ENCODE results near the gene MYLIP.
A peak's percentile ranks its signal among the peaks of the same experiment; 100 is the strongest.

MYLIP gene

DNA sequence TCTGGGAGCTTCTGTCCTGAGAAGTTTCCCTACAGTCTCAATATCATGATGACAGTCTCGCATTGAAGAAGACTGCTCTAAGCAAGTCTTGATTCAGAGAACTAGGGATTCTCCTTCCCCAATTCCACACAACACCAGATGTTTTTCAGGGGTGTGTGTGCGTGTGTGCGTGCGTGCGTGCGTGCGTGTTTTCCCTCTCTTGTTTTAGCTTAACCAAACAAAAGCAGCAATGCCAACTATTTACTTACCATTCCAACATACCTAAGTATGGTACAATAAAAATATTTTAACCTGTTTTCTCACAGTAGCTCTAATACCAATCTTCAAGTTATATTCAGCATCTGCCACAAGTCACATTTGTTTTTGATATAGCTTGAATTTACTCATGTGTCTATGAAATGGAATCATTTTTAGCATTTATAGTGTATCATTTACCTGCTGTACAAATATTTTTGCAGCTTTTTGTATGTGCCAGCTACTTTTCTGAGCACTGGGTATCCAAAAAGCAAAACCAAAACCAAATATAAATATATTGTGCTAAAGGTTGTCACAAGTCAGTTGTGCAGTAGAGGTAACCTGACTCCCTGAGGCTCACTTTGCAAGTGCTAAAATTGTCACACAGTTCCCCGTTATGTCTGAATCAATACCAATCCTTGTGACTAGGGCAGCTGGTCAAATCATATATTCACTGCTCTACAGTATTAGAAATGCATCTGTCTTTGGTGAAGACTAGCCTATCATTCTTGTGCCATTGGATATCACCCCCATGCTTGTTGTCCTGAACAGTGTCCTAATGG is 21.7 kb upstream of the MYLIP start:
- TF ChIP-seq, protein P1, sequence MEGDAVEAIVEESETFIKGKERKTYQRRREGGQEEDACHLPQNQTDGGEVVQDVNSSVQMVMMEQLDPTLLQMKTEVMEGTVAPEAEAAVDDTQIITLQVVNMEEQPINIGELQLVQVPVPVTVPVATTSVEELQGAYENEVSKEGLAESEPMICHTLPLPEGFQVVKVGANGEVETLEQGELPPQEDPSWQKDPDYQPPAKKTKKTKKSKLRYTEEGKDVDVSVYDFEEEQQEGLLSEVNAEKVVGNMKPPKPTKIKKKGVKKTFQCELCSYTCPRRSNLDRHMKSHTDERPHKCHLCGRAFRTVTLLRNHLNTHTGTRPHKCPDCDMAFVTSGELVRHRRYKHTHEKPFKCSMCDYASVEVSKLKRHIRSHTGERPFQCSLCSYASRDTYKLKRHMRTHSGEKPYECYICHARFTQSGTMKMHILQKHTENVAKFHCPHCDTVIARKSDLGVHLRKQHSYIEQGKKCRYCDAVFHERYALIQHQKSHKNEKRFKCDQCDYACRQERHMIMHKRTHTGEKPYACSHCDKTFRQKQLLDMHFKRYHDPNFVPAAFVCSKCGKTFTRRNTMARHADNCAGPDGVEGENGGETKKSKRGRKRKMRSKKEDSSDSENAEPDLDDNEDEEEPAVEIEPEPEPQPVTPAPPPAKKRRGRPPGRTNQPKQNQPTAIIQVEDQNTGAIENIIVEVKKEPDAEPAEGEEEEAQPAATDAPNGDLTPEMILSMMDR (IDR thresholded peaks at IDR 0.05): no peak
- Histone ChIP-seq H3K27me3 (no peaks in the 10 kb centered on the region), H3K4me1 (peaks cover 0 to 52% (median 25%) of the 10 kb centered on the region in 4 donors), H3K27ac (peak overlapping the region in 1 of 2 donors; percentile 69), H3K4me3 (no peak overlapping the region), H3K36me3 (no peaks in the 10 kb centered on the region), H3K9me3 (no peaks in the 10 kb centered on the region)
- DNase-seq: no peak
- intact Hi-C loops (cut with DNase I; ENCODE audit: low total_unique reads): no loop called here

DNA sequence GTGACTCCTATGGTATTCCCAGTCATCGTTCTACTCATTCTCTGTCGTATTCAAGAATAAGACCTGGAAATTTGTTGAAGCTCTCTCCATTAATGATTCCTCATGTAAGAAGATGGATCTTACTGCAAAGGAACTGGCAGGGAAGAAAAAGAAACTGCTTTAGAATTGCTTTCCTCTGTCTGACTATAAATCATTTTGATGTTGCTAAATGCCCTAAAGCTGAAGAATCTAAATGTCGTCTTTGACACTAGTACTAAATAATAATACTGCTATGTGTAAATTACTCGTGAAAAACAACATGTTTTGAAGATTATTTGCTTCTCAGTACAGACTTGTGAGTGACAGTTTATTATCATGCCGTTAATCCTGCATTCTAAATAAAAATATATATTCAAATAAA is 20.5 kb upstream of the MYLIP start:
- Histone ChIP-seq H3K27me3 (no peaks in the 10 kb centered on the region), H3K4me3 (no peak overlapping the region), H3K36me3 (no peaks in the 10 kb centered on the region), H3K9me3 (no peaks in the 10 kb centered on the region), H3K27ac (peak overlapping the region; percentile 65 to 69), H3K4me1 (peaks cover 0 to 52% (median 25%) of the 10 kb centered on the region in 4 donors)
- intact Hi-C loops (cut with DNase I; ENCODE audit: low total_unique reads): no loop called here
- no peak for DNase-seq
- TF ChIP-seq, protein P1 (IDR thresholded peaks at IDR 0.05): no peak

DNA sequence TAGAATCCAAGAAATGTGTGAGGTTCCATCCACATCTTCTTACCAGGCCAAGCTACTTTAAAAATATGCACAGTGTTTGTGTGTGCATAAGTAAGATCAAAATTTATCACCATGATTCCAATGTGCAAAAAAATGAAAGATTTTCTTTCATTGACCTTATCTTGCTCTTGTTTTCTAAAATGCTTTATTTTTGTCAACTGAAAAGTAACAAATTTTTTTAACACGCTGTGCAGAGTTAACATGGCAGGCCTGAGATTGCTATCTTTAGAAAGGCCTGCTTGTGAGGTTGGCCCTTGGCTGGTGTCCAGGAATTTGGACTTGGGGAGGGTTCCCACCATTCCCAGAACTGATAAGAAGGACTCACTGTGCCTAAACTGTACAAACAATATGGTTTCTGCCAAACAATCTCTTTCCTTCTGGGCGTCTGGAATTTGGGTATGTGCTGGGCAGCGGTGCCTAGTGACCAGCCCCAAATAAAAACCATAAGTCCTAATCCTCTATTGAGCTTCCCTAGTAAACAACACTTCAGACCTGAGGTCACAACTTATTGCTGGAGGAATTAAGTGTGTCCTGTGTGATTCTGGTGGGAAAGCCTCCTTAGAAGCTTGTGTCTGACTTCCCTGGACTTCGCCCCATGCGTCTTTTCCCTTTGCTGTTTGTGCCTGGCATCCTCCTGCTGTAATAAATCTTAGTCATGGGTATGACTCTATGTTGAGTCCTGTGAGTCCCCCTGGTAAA is 19.8 kb upstream of the MYLIP start:
- intact Hi-C loops (cut with DNase I; ENCODE audit: low total_unique reads): no loop called here
- Histone ChIP-seq H3K9me3 (no peaks in the 10 kb centered on the region), H3K27me3 (no peaks in the 10 kb centered on the region), H3K36me3 (no peaks in the 10 kb centered on the region), H3K27ac (peak overlapping the region; percentile 65 to 69), H3K4me1 (peaks cover 0 to 48% (median 25%) of the 10 kb centered on the region in 4 donors), H3K4me3 (no peak overlapping the region)
- TF ChIP-seq, protein P1 (IDR thresholded peaks at IDR 0.05): no peak
- peak in 1 of 2 donors; percentile 70 for DNase-seq

DNA sequence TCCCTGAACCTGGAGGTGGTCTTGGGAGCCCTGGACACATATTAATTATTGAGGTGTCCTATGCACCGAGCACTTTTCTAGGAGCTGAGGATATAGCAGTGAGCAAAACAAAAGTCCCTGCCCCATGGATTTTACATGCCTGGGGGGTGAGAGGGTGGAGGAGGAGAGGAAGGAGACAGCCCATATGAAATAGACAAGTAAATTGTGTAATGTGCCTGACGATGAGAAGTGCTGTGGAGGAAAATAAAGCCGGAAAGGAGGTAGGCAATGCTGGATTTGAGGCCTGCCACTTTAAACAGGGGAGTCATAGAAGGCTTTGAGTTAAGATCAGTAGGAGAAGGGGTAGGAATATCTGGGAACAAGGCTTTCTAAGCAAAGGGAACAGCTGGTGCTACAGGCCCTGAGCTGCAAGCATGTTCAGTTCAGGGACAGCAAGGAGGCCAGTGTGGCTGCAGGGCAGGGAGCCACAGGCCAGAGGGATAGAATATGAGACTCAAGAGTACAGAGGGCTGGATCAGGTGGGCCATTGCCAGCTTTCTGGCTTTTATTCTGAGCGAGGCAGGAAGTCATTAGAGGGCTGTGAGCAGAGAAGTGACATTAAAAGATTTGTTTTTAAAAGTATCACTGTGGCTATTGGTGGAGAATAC is 19.1 kb upstream of the MYLIP start:
- H3K27ac ChIP-seq: peak overlapping the region; percentile 65 to 69
- no peaks in the 10 kb centered on the region for H3K36me3 ChIP-seq
- no peak for DNase-seq
- no peaks in the 10 kb centered on the region for H3K27me3 ChIP-seq
- H3K4me3 ChIP-seq: no peak overlapping the region
- TF ChIP-seq, protein P1 (IDR thresholded peaks at IDR 0.05): no peak
- H3K4me1 ChIP-seq: peaks cover 0 to 41% (median 25%) of the 10 kb centered on the region in 4 donors
- intact Hi-C loops (cut with DNase I; ENCODE audit: low total_unique reads): no loop called here
- H3K9me3 ChIP-seq: no peaks in the 10 kb centered on the region

DNA sequence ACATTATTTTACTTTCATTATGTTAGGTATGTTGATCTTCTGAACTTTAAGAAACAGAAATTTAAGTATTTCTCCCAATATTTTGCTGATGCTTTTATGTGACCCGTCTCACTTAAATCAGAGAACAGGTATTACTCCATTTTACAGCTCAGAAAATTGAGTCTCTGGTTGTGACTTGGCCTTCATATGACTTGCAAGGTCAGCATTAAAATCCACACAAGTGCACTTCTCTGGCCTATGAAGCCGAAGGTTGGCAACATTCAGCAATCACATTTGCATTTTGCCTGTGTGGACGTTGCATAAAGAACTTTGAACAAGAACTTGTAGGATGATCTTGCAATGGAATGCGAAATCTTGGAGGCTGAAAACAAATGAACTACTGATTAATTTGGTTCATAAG is 10.1 kb upstream of the MYLIP start:
- no peak overlapping the region for H3K4me3 ChIP-seq
- TF ChIP-seq, protein P1 (IDR thresholded peaks at IDR 0.05): no peak
- no peak for DNase-seq
- H3K27ac ChIP-seq: no peak overlapping the region
- no peaks in the 10 kb centered on the region for H3K36me3 ChIP-seq
- no peaks in the 10 kb centered on the region for H3K4me1 ChIP-seq
- no peaks in the 10 kb centered on the region for H3K27me3 ChIP-seq
- H3K9me3 ChIP-seq: no peaks in the 10 kb centered on the region
- intact Hi-C loops (cut with DNase I; ENCODE audit: low total_unique reads): no loop called here

Data from tibial artery (tissue), 4 donors.